Mucosa of descending colon (tissue), 3 donors: ENCODE data around the gene KCNAB2. TPM values are rescaled to one million over a fixed set of nuclear protein-coding genes. Genes with fewer than 3 reads are reported as not detected.

Experiments used
- ATAC-seq: fragments of 200-7000 bp; cut with Tn5 transposase; one replicate; pipeline ENCODE4 v1.9.1; 2020; ENCODE audit warnings: mild to moderate bottlenecking, moderate library complexity
- DNase-seq, 3 donors: peaks; one replicate each; pipeline ENCODE4 v3.0.0-alpha.2; 2020
- H3K36me3 ChIP-seq: fragments of 200-600 bp; one replicate; pipeline ENCODE4 v1.8.0; 2021; ENCODE audit warnings: low read depth, mild to moderate bottlenecking
- H3K4me1 ChIP-seq: fragments of 200-600 bp; one replicate; pipeline ENCODE4 v1.8.0; 2021; ENCODE audit warnings: low read depth, mild to moderate bottlenecking
- H3K4me3 ChIP-seq: fragments of 200-600 bp; one replicate; pipeline ENCODE4 v1.8.0; 2021; ENCODE audit warnings: mild to moderate bottlenecking
- H3K9me3 ChIP-seq: fragments of 200-600 bp; one replicate; pipeline ENCODE4 v1.8.0; 2021; ENCODE audit warnings: mild to moderate bottlenecking
- intact Hi-C, 2 donors: fragments of 100-400 bp; cut with DNase I in 1 of 2; cut with micrococcal nuclease in 1 of 2; formaldehyde crosslinking; loops; one replicate each; pipeline versions ENCODE4 v1.11.0 to v1.11.1; 2022; cut with DNase I, micrococcal nuclease
- total RNA-seq, 3 donors: library from RNA; stranded (reverse); fragmentation: NEBNext Ultra II Directional in 2 of 3; extraction: Animal tissue kit (Norgen Biotek cat#: 25700) in 2 of 3; gene quantifications; one replicate each; pipeline versions ENCODE4 v1.2.1 to v1.2.4, GENCODE V29; 2021 to 2023
- TF ChIP-seq, protein P1 (sequence below): fragments of 200-600 bp; IDR thresholded peaks from one replicate; pipeline ENCODE4 v1.8.0; 2022; ENCODE audit warnings: antibody characterized with exemption, mild to moderate bottlenecking
- donor health status: DM: no; HTN: no; CAD: no; lungs with moderate emphysema.
- donor health status: DM: no; HTN: no; CAD: no.
- donor health status: DM: no; HTN: yes; CAD: no.

Gene KCNAB2
- total RNA-seq, 3 donors from 2014 or later, result 6.9 to 15.7 (median 11.8) TPM

- intact Hi-C loops, result no loop called here
- TF ChIP-seq, protein P1, sequence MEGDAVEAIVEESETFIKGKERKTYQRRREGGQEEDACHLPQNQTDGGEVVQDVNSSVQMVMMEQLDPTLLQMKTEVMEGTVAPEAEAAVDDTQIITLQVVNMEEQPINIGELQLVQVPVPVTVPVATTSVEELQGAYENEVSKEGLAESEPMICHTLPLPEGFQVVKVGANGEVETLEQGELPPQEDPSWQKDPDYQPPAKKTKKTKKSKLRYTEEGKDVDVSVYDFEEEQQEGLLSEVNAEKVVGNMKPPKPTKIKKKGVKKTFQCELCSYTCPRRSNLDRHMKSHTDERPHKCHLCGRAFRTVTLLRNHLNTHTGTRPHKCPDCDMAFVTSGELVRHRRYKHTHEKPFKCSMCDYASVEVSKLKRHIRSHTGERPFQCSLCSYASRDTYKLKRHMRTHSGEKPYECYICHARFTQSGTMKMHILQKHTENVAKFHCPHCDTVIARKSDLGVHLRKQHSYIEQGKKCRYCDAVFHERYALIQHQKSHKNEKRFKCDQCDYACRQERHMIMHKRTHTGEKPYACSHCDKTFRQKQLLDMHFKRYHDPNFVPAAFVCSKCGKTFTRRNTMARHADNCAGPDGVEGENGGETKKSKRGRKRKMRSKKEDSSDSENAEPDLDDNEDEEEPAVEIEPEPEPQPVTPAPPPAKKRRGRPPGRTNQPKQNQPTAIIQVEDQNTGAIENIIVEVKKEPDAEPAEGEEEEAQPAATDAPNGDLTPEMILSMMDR, result no peak
- no peak for DNase-seq
- Histone ChIP-seq H3K4me1 (no peaks in the 10 kb centered on the region), H3K36me3 (no peaks in the 10 kb centered on the region), H3K4me3 (no peak overlapping the region), H3K9me3 (no peaks in the 10 kb centered on the region)
- ATAC-seq, result peak; percentile 27
Measured at GRCh38 chr1:6082430-6082971, 36.8 kb downstream of the KCNAB2 start.

- ATAC-seq (no peak), DNase-seq (peak in 1 of 3 donors; percentile 43)
- no peak overlapping the region for H3K4me3 ChIP-seq
- intact Hi-C loops, result no loop called here
- H3K9me3 ChIP-seq, result no peaks in the 10 kb centered on the region
- H3K4me1 ChIP-seq, result no peaks in the 10 kb centered on the region
- no peaks in the 10 kb centered on the region for H3K36me3 ChIP-seq
- TF ChIP-seq, protein P1, result no peak
Measured at GRCh38 chr1:6083385-6083784, 37.7 kb downstream of the KCNAB2 start.

- intact Hi-C loops, result no loop called here
- peak in 1 of 3 donors; percentile 8 for DNase-seq
- H3K4me3 ChIP-seq, result no peak overlapping the region
- H3K4me1 ChIP-seq, result no peaks in the 10 kb centered on the region
- no peaks in the 10 kb centered on the region for H3K9me3 ChIP-seq
- no peak for ATAC-seq
- TF ChIP-seq, protein P1, result no peak
- H3K36me3 ChIP-seq, result no peaks in the 10 kb centered on the region
Measured at GRCh38 chr1:6083801-6084446, 38.2 kb downstream of the KCNAB2 start.

GRCh38 chr1:6084781-6085495 is 39.2 kb downstream of the KCNAB2 start:
- intact Hi-C loops, result no loop called here
- Histone ChIP-seq H3K4me3 (no peak overlapping the region), H3K4me1 (no peaks in the 10 kb centered on the region), H3K36me3 (no peaks in the 10 kb centered on the region), H3K9me3 (no peaks in the 10 kb centered on the region)
- peak in 1 of 3 donors; percentile 15 for DNase-seq
- TF ChIP-seq, protein P1, result no peak
- ATAC-seq, result no peak

DNA sequence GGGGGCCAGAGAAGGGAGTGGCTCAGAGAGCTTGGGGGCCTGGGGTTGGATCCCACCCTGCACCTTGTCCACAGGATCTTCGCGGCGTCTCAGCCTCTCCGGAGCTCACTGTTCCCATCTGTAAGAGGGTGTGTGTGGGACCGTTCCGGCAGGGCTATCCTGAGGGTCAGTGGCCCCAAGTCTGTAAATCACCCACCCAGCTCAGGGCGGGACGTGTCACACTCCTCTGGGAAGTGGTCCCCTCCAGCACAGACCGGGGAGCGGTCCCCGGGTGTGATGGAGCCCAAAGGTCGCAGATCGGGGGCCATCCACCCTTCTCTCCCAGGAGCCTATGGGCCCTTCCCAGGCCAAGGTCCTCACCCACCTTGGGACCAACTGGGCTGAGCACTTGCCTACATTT is 40.0 kb downstream of the KCNAB2 start:
- Histone ChIP-seq H3K4me3 (no peak overlapping the region), H3K4me1 (no peaks in the 10 kb centered on the region), H3K9me3 (no peaks in the 10 kb centered on the region), H3K36me3 (no peaks in the 10 kb centered on the region)
- DNase-seq (peak in 1 of 3 donors; percentile 44), ATAC-seq (no peak)
- TF ChIP-seq, protein P1, result no peak
- intact Hi-C loops, result no loop called here
